NCI-H460 (cell line): Measurements from ENCODE around the gene ELOB. TPM values are rescaled to one million over a fixed set of nuclear protein-coding genes. Genes with fewer than 3 reads are reported as not detected.
A peak's percentile ranks its signal among the peaks of the same experiment; 100 is the strongest.

Experiments used
- DNase-seq: peaks from one replicate; pipeline ENCODE4 v3.0.0-alpha.2; 2016; ENCODE audit warnings: low read depth; ENCODE audit errors: extremely low read depth
- polyA plus RNA-seq: library from polyadenylated mRNA; depleted of rRNA; stranded (reverse); fragments of >200 nt; gene quantifications from 2 replicates; pipeline ENCODE4 v1.2.3, GENCODE V29; 2014; cell fraction: nucleus; rRNA removed
- total RNA-seq: library from RNA; depleted of rRNA; stranded (reverse); fragments of >200 nt; shearing (Covaris generic); gene quantifications from 2 replicates; pipeline ENCODE4 v1.2.3, GENCODE V29; 2014; rRNA removed

Gene ELOB
- 125 and 162 TPM in 2 replicates for total RNA-seq
- polyA plus RNA-seq: 5,990 and 17,031 TPM in 2 replicates

DNA sequence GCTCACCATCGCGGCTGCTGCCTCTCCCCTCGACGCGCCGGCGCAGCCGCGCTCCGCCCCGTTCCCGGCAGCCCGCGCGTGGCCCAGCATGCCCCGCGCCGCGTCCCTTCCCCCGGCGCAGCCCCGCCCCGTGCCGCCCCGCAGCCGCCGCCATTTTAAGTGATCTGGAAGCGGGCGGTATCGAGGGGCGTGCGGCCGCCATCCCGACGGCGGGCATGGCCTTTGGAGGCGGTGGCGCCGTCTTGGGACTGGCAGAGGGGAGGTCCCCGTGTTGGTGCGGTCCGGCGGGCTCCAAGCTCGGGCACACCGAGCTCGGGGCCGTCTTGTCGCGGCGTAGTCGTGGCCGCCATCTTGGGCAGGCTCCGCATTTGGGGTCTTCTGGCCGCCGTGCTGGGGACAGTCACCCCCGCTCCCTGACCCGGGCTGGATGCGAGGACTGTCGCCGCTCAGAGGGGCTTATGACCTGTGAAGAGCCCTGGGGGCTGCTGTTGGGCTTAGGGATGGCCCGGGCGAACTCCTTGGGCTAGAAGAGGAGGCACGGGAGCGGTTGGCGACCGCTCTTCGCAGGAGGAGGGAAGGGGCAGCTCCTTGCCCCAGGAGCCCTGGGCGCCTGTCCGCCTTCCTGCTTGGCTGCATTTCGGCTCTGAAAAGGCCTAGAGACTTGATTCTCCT, at the start of gene ELOB:
TSS of gene ELOB (minus strand) at position 50 of the 672 bp plus-strand sequence. CDS start at position 9, 41 bp downstream.
- DNase-seq: peak; percentile 81

DNA sequence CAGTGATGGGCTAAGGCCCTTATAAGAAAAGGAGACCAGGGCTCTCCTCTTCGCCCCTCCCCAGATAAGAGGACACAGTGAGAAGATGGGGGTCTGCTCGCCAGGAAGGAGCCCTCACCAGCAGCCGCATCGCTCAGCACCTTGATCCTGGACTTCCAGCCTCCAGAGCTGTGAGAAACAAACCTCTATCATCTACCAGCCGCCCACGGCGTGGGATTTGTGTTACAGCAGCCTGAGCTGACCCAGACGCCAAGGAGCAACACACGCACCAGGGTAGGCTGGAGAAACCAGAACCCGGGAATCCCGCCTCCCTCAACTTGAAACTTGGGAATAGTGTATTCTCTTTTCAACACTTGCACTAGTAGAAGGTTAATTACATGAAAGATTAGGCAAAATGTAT, 48.8 kb upstream of the ELOB start:
- DNase-seq: no peak

DNA sequence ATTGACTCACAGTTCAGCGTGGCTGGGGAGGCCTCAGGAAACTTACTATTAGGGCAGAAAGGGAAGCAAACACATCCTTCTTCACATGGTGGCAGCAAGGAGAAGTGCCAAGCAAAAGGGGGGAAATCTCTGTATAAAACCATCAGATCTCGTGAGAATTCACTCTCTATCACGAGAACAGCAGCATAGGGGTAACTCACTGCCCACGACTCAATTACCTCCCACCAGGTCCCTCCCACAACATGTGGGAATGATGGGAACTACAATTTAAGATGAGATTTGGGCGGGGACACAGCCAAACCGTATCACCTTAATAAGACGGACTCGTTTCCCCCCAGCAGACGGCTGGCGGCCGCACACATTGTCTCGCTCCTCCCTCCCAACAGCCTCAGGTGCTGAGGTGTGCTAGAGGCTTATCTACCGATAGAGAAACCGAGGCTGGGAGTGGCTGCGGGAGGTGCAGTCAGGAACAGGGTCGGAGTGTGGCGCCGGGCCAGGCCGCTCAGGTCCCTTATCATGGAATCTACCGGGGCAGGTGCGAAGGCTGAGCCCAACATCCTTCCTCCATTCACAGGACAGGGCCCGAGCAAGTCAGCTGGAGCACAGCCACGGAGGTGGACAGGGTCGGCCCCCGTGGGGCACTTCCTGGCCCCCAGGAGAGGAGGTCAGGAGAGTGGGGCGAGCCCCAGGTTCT, 48.1 kb upstream of the ELOB start:
- no peak for DNase-seq

DNA sequence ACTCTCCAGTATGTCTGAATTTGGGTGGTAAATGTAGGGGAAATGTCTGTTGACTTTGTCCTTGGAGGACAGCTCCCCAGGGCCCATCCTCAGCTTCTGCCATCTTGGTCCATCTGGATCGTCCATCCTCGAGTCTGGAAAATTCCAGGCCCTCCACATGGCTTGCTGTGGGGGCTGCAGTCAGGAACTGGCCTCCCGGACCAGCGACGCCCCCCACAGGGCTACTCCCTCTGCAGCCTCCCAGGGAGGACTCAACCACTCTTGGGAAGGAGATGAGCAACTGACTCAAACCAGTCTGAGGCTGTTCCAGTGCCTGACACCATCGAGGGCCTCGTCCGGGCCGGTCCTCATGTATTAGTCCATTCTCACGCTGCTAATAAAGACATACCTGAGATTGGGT, 47.5 kb upstream of the ELOB start:
- DNase-seq: no peak

DNA sequence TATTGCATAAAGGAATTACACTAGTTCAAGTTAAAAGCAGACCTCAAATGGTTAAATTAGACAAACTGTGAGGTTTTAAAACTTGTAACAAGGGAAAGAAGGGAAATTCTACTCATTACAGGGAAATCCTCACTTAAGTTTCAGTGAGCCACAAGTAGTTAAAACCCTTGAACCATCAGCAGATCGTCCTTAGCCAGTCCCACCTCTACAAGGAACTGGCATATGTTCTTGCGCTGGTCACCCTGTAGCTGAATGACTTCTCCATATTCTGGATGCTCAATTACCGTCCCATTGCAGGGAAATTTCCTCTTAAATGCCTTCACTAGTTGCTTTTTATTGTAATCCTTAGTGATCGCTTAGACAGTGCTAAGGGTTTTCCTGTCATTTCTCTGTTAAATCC, 45.4 kb upstream of the ELOB start:
- no peak for DNase-seq

DNA sequence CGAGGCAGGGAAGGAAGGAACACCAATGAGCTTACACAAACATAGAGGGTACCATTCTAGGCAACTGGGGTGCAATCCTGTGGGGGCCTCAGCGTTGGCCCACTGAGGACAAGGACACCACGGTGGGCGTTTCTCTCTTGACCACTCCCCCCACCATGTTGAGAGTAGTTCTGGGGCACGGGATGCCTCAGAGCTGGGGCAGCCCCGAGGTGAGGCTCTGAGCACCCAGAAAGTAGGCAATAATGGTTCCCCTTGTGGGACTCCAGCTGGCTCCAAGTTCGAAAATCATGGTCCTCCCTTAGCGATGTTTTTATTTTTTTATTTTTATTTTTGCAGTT, 45.0 kb upstream of the ELOB start:
- no peak for DNase-seq

DNA sequence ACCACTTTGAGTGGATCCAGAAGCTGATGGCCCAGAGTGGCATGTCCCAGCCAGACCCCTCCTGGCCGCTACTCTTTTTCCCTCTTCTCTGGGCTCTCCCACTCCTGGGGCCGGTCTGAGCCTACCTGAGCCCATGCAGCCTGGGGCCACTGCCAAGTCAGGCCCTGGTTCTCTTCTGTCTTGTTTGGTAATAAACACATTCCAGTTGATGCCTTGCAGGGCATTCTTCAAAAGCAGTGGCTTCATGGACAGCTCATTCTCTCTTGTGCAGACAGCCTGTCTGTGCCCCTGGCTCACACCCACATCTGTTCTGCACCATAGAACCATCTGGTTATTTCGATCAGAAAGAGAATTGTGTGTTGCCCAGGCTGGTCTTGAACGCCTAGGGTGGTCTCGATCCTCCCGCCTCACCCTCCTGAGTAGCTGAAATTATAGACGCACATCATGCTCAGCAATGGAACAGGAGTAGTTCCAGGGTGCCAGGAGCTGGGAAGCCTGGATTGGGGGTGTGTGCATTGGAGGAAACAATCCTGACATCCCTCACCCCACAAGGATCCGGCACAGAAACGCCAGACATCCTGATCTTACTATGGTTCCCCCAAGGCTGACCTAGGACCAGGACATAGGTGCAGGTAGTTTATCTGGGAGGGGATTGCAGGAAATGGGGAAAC, 44.5 kb upstream of the ELOB start:
- no peak for DNase-seq

DNA sequence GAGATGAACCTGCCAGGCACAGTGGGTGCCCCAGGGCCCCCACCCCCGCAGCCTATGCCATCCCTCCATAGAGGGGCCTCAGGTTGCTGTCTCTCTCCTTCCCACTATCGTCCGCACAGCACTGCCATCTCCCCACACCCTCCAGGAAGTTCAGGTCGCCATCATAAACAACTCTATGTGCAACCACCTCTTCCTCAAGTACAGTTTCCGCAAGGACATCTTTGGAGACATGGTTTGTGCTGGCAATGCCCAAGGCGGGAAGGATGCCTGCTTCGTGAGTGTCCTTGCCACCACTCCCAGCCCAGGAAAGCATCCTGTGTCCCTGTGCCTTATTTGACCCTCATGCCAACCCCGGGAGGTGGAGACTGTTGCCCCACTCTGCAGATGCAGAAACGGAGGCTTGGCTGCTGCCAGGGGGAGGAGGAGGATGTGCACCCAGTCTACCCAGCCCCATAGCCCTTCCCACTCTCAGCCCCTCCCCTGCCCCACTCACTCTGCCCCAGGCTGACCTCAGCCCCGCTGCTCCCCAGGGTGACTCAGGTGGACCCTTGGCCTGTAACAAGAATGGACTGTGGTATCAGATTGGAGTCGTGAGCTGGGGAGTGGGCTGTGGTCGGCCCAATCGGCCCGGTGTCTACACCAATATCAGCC, 43.9 kb upstream of the ELOB start:
- DNase-seq: no peak

DNA sequence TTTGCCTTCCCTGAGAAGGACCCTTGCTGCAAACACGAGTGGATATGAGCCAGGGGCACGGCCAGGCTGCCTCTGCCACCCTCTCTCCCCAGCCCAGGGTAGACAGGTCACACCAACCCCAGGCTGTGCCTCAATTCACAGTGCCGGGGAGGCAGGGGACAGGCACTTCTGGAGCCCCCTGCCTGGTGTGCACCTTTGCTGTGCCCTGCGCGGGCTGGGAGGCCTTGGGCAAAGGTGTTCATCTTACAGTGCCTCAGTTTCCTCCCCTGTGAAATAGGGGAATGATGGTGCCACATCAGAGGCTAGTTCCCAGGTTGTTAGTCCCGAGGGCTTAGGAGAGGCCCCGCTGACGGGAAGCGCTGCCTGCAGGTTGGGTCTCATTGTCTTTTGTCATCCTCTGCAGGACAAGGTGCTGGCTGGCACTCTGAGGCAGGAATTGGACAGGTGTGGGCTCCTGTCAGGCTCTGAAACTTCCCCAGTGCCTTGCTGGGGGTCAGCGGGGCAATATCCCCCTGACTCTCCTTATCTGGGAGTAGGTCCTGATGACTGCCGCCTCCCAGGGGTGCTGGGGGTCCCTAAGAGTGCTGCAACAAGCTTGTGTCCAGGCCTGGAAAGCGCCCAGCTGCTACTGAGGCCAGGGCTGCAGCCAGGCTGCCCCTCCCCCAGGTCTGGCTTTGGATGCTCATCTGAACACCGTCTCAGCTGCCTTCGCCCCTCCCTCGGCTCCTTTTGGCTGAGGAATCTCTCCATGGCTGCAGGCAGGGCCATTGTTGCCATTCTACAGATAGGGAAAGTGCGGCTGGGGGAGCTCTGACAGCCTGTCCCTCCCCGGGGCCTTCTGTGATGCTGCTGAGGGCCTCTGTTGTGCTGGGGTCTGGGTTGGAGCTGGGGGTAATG, 43.1 kb upstream of the ELOB start:
- DNase-seq: no peak

DNA sequence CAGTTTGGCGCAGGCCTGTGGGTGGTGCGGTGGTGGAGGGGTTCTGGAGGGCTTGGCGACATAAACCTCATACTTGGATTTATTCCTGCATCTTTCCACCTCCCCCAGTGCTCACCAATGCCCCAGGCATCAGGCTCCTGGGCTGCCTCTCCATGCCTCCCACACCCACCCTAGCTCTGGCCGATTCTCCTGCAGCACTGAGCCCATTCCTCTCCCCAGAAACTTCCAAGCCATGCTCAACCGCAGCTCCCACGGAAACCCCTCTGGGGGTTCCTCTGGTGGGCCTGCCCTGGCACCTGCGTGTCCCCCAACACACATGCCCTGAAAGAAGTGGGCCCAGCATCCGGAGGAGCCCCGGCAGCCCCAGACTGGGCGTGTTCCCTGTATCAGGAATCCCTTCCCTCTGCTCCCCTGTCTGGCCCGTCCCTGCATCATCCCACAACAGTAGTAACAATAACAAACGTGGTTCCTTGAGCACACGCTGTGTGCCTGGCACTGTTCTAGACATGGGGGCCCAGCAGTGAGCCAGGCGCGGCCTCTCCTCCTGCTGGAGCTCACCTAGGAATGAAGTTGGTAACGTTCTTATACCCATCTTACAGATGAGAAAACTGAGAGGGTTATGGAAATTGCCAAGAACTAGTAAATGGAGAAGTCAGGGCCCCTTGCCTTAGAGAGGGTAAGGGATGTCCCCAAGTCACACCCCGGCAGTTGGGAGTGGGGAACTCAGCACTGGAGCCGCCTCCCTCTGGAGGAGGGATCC, 42.3 kb upstream of the ELOB start:
- no peak for DNase-seq

DNA sequence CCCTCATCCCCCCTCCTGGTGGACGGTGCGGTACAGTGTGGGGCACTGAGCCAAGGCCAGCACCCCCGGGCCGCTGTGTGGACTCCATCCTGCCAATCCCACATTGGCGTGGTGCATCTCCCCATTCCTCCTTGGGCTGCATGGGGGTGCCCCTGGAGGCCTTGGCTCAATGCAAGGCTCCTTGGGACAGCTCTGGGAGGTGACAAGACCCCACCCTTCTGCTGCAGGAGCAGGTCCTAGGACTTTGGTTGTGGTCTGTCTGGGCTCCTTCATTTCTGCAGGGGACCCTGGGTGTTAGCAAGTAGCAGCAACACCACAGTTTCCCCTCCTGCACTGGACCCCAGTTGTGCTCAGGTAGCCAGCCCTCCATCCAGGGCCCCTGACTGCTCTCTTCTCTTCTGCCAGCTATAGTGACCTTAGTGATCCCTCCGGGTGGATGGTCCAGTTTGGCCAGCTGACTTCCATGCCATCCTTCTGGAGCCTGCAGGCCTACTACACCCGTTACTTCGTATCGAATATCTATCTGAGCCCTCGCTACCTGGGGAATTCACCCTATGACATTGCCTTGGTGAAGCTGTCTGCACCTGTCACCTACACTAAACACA, 41.3 kb upstream of the ELOB start:
- DNase-seq: no peak

DNA sequence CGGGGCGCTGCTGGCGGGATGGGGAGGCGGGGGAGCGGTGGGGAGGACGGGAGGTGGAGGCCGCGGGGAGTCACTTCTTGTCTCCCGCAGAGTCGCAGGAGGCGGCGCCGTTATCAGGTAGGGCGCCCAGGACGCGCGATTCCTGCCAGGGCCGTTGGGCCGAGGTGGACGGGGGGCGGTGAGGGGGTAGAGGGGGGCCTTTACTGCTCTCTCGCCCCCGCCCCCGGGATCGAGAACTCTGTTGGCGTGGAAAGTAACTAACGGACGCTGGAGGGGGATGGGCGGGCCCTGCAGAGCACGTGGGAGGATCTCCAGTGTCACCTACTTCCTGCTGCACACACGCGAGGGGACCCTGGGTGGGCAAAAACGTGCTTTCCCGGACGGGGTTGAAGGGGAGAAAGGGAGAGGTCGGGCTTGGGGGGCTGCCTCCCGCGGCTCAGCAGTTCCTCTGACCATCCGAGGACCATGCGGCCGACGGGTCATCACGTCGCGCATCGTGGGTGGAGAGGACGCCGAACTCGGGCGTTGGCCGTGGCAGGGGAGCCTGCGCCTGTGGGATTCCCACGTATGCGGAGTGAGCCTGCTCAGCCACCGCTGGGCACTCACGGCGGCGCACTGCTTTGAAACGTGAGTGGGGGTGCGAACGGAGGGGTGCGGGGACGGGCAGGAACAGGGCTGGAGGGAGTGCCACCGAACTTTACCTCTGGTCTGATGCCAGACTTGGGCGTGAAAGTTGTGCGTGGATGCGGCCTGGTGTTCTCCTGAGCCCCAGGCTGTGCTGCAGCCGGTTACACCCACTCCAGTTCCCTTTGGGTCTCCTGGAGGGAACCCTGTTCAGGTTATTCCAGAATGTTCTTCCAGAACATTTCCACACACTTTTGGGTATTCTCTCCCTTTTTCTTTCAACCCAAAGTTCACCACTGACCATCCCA, 40.5 kb upstream of the ELOB start:
- DNase-seq: no peak

DNA sequence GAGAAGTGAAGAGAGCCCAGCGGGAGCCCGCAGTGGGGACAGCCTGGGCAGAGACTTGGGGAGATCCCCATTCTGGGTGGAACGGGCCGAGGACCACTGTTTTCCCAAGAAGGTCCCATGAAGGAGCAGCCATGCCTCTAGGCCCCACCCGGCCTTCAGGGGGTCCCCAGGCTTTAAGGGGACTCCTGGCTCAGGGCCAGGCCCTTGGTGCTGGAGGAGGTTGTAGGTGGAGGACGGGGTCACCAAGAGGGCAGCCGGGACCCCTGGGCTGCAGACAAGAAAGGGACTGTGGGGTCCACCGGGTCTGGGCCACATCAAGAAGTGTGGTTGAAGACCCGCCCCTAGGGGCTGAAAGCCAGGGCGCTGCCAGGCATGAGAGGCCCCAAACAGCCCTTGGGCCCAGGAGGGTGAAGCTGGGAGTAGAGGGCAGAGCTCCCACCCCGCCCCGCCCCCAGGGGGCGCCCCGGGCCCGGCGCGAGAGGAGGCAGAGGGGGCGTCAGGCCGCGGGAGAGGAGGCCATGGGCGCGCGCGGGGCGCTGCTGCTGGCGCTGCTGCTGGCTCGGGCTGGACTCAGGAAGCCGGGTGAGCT, 39.8 kb upstream of the ELOB start, which contains the start of gene PRSS21:
TSS of gene PRSS21 (plus strand) at position 487 of the 589 bp plus-strand sequence. CDS start at position 519, 32 bp downstream.
- DNase-seq: no peak

DNA sequence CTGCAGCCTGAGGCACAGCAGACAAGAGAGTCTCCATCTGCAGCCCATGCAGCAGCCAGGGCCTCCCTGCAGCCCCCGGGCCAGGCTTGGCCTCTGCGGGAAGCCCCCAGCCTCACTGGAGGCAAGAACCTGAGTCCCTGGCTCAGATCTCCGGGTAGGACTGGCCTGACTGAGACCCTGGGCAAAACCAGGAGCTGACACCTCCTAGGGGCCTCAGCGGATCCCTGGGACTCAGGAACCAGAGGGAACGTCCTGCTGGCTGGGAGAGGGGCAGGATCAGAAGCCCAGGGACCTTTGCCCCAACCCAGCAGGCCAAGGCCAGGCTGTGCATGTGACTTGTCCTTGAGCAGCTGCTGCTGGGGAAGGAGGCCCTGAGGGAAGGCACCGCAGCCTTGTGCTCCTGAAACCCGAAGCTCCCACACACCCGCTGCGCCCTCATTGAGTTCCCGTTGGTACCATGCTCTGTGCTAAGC, 38.3 kb upstream of the ELOB start:
- DNase-seq: no peak

DNA sequence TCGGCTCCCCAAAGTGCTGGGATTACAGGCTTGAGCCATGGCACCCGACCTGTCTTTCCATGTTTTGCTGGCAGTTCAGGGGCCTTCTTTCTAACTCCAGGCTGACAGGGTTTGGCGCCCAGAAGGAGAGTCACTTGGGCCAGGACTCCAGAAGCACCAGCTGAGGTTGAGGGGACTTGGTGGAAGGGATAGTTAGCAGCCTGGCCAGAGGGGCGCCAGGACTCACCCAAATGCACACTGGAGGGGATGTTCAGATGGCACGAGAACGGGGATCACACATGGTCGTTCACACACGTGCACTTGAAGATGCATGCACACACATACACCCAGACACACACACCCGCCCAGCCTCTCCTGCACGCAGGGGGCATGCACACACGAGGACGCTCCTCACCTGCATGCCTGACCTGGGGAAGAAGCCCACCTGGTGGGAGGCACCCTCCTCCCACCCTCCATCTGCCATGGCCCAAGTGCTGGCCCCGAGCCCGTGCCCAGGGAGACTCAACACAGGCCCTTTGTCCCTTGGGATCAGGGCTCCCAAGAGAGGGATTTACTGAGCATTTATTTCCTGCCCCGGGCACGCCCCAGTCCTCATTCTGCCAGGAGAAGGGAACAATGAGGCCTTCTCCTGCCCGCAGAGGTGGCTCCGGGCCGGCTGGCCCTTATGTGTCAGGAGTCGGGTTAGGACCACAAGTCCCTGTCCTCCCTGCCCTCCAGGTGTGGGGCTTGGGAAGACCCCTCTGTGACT, 37.6 kb upstream of the ELOB start:
- no peak for DNase-seq

DNA sequence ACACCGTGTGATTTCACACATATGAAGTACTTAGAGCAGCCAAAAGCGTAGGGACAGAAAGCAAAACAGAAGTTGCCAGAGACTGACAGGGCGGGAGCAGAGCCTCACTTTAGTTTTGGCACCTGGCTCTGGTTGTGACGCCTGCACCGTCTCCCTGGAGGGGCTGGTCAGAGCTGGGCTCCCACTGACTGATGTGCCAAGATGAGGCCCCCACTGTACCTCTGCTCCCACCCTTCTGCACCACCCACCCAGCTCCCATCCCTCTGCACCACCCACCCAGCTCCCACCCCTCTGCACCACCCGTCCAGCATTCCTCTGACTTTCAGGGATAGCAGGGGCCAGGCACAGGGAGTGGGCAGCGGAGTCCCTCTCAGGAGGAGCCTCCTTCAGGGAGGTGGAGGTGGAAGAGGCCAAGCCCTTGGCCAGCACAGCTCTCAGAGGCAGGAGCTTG, 36.7 kb upstream of the ELOB start:
- no peak for DNase-seq
